Skeletal muscle satellite cell (primary cell): ENCODE measurements around the gene SEMA6D.
A peak's percentile ranks its signal among the peaks of the same experiment; 100 is the strongest.

Source experiments
- H3K27me3 ChIP-seq: 2 replicates; pipeline ENCODE4 v1.7.0; 2013; ENCODE audit warnings: low read length; ENCODE audit not compliant: control insufficient read depth, insufficient read depth
- H3K36me3 ChIP-seq: 2 replicates; pipeline ENCODE4 v1.7.0; 2013; ENCODE audit warnings: mild to moderate bottlenecking, control low read depth, low read length; ENCODE audit not compliant: insufficient read depth
- H3K4me1 ChIP-seq: 2 replicates; pipeline ENCODE4 v1.7.0; 2013; ENCODE audit warnings: low read length; ENCODE audit not compliant: control insufficient read depth, insufficient read depth
- H3K4me2 ChIP-seq: 2 replicates; pipeline ENCODE4 v1.7.0; 2013; ENCODE audit warnings: mild to moderate bottlenecking, low read length
- H3K4me3 ChIP-seq: 2 replicates; pipeline ENCODE4 v1.7.0; 2013; ENCODE audit warnings: low read length
- H3K9ac ChIP-seq: 2 replicates; pipeline ENCODE4 v1.7.0; 2013; ENCODE audit warnings: mild to moderate bottlenecking, low read depth, low read length, moderate library complexity
- H3K9me3 ChIP-seq: replicated peaks from 2 replicates; pipeline ENCODE4 v1.7.0; 2013; ENCODE audit warnings: mild to moderate bottlenecking, control low read depth, low read length

SEMA6D gene

GRCh38 chr15:47689660-47690059 lies 27.6 kb upstream of the SEMA6D start:
- Histone ChIP-seq H3K9me3 (no peaks in the 10 kb centered on the region), H3K27me3 (no peaks in the 10 kb centered on the region), H3K36me3 (no peaks in the 10 kb centered on the region), H3K4me3 (no peak overlapping the region), H3K4me1 (peaks cover 11% of the 10 kb centered on the region), H3K9ac (no peak overlapping the region), H3K4me2 (no peak overlapping the region)

GRCh38 chr15:47691882-47692281 lies 25.4 kb upstream of the SEMA6D start:
- Histone ChIP-seq H3K4me3 (no peak overlapping the region), H3K36me3 (no peaks in the 10 kb centered on the region), H3K9me3 (no peaks in the 10 kb centered on the region), H3K27me3 (no peaks in the 10 kb centered on the region), H3K4me1 (peaks cover 11% of the 10 kb centered on the region), H3K9ac (no peak overlapping the region), H3K4me2 (no peak overlapping the region)

- H3K4me2 ChIP-seq, result no peak overlapping the region
- H3K9ac ChIP-seq, result no peak overlapping the region
- no peaks in the 10 kb centered on the region for H3K4me1 ChIP-seq
- H3K27me3 ChIP-seq, result no peaks in the 10 kb centered on the region
- H3K36me3 ChIP-seq, result no peaks in the 10 kb centered on the region
- H3K4me3 ChIP-seq, result no peak overlapping the region
- no peaks in the 10 kb centered on the region for H3K9me3 ChIP-seq
Measured at GRCh38 chr15:47696351-47696750, 21.0 kb upstream of the SEMA6D start.

- no peaks in the 10 kb centered on the region for H3K4me1 ChIP-seq
- H3K9ac ChIP-seq, result no peak overlapping the region
- H3K9me3 ChIP-seq, result no peaks in the 10 kb centered on the region
- H3K4me3 ChIP-seq, result no peak overlapping the region
- H3K27me3 ChIP-seq, result no peaks in the 10 kb centered on the region
- no peak overlapping the region for H3K4me2 ChIP-seq
- H3K36me3 ChIP-seq, result no peaks in the 10 kb centered on the region
Measured at GRCh38 chr15:47705281-47705997, 11.9 kb upstream of the SEMA6D start.

GRCh38 chr15:47707391-47707790 lies 9.9 kb upstream of the SEMA6D start:
- Histone ChIP-seq H3K36me3 (no peaks in the 10 kb centered on the region), H3K4me2 (no peak overlapping the region)

GRCh38 chr15:47708161-47708980 lies 8.9 kb upstream of the SEMA6D start:
- Histone ChIP-seq H3K27me3 (no peaks in the 10 kb centered on the region), H3K4me3 (no peak overlapping the region), H3K9me3 (no peaks in the 10 kb centered on the region), H3K4me2 (no peak overlapping the region), H3K4me1 (no peaks in the 10 kb centered on the region), H3K9ac (no peak overlapping the region), H3K36me3 (no peaks in the 10 kb centered on the region)

More at GRCh38 chr15:47707391-47707790, 9.9 kb upstream of the SEMA6D start:
- H3K27me3 ChIP-seq, result no peaks in the 10 kb centered on the region
- H3K9ac ChIP-seq, result no peak overlapping the region
- no peak overlapping the region for H3K4me3 ChIP-seq
- no peaks in the 10 kb centered on the region for H3K9me3 ChIP-seq
- no peaks in the 10 kb centered on the region for H3K4me1 ChIP-seq

GRCh38 chr15:47711655-47712054 lies 5.7 kb upstream of the SEMA6D start:
- Histone ChIP-seq H3K4me2 (no peak overlapping the region), H3K4me3 (no peak overlapping the region), H3K36me3 (no peaks in the 10 kb centered on the region), H3K9ac (no peak overlapping the region), H3K9me3 (no peaks in the 10 kb centered on the region), H3K4me1 (peaks cover 11% of the 10 kb centered on the region), H3K27me3 (peaks cover 23% of the 10 kb centered on the region)

GRCh38 chr15:47715402-47715801 lies 1.9 kb upstream of the SEMA6D start:
- no peaks in the 10 kb centered on the region for H3K36me3 ChIP-seq
- H3K27me3 ChIP-seq, result peaks cover 30% of the 10 kb centered on the region
- H3K4me3 ChIP-seq, result no peak overlapping the region
- no peak overlapping the region for H3K4me2 ChIP-seq
- no peaks in the 10 kb centered on the region for H3K9me3 ChIP-seq
- H3K4me1 ChIP-seq, result peaks cover 14% of the 10 kb centered on the region
- H3K9ac ChIP-seq, result no peak overlapping the region

GRCh38 chr15:47715856-47716445 lies 1.4 kb upstream of the SEMA6D start:
- H3K4me3 ChIP-seq, result no peak overlapping the region
- H3K9me3 ChIP-seq, result no peaks in the 10 kb centered on the region
- peaks cover 30% of the 10 kb centered on the region for H3K27me3 ChIP-seq
- H3K36me3 ChIP-seq, result no peaks in the 10 kb centered on the region
- H3K4me1 ChIP-seq, result peaks cover 14% of the 10 kb centered on the region
- peak overlapping the region; percentile 1 for H3K4me2 ChIP-seq
- H3K9ac ChIP-seq, result no peak overlapping the region

GRCh38 chr15:47716516-47716915 lies 789 bp upstream of the SEMA6D start:
- no peaks in the 10 kb centered on the region for H3K9me3 ChIP-seq
- H3K4me1 ChIP-seq, result peaks cover 14% of the 10 kb centered on the region
- no peaks in the 10 kb centered on the region for H3K36me3 ChIP-seq
- peak overlapping the region; percentile 83 for H3K4me3 ChIP-seq
- peaks cover 30% of the 10 kb centered on the region for H3K27me3 ChIP-seq
- peak overlapping the region; percentile 1 for H3K4me2 ChIP-seq
- no peak overlapping the region for H3K9ac ChIP-seq

GRCh38 chr15:47718497-47719437 lies 1.5 kb downstream of the SEMA6D start:
- Histone ChIP-seq H3K27me3 (peaks cover 30% of the 10 kb centered on the region), H3K9me3 (no peaks in the 10 kb centered on the region), H3K4me1 (peaks cover 14% of the 10 kb centered on the region), H3K4me2 (peak overlapping the region; percentile 99), H3K9ac (peak overlapping the region; percentile 65), H3K36me3 (no peaks in the 10 kb centered on the region), H3K4me3 (peak overlapping the region; percentile 83)
